Calu3 (cell line): ENCODE measurements around the gene ALPK3. TPM values are rescaled to one million over a fixed set of nuclear protein-coding genes. Genes with fewer than 3 reads are reported as not detected.

Experiments used
- BruUV-seq: library from RNA; stranded (reverse); fragments of 400-500 nt; replicated peaks from 2 replicates; lab custom pipeline; 2021; lab: Mats Ljungman, UMichigan
- CTCF ChIA-PET: fragments of 300-600 bp; sonication (Branson Sonifier 250); formaldehyde crosslinking; loops from one replicate; lab custom pipeline; 2022; ENCODE audit warnings: antibody characterized with exemption; lab: Charles Lee
- DNase-seq: peaks from one replicate; pipeline ENCODE4 v3.0.0; 2022
- H3K27ac Mint-ChIP-seq: one replicate; pipeline ENCODE4 v1.8.0; 2022; ENCODE audit warnings: mixed read lengths; ENCODE audit not compliant: unreplicated experiment
- H3K27me3 Mint-ChIP-seq: one replicate; pipeline ENCODE4 v1.8.0; 2022; ENCODE audit warnings: mixed read lengths; ENCODE audit not compliant: unreplicated experiment
- H3K36me3 Mint-ChIP-seq: one replicate; pipeline ENCODE4 v1.8.0; 2022; ENCODE audit warnings: mild to moderate bottlenecking, moderate library complexity, mixed read lengths; ENCODE audit not compliant: insufficient read depth, unreplicated experiment
- H3K4me1 Mint-ChIP-seq: one replicate; pipeline ENCODE4 v1.8.0; 2022; ENCODE audit warnings: mild to moderate bottlenecking, low read depth, mixed read lengths; ENCODE audit not compliant: unreplicated experiment
- H3K4me3 Mint-ChIP-seq: one replicate; pipeline ENCODE4 v1.8.0; 2022; ENCODE audit warnings: mild to moderate bottlenecking, low read depth, moderate library complexity, mixed read lengths; ENCODE audit not compliant: unreplicated experiment
- H3K9me3 Mint-ChIP-seq: one replicate; pipeline ENCODE4 v1.8.0; 2022; ENCODE audit warnings: low read depth, mixed read lengths; ENCODE audit not compliant: unreplicated experiment
- intact Hi-C: fragments of 100-400 bp; cut with micrococcal nuclease; formaldehyde crosslinking; loops from one replicate; pipeline ENCODE4 v1.10.0; 2022; ENCODE audit not compliant: unreplicated experiment
- total RNA-seq: library from RNA; stranded (reverse); gene quantifications from 2 replicates; pipeline ENCODE4 v1.2.3, GENCODE V29; 2022
- TF ChIP-seq, protein P1 (sequence below): fragments of 200-600 bp; IDR thresholded peaks from one replicate; pipeline ENCODE4 v1.8.0; 2022; ENCODE audit warnings: antibody characterized with exemption; ENCODE audit not compliant: unreplicated experiment

Gene ALPK3
- total RNA-seq, 1 experiment from 2014 or later, result 4.6 TPM

DNA sequence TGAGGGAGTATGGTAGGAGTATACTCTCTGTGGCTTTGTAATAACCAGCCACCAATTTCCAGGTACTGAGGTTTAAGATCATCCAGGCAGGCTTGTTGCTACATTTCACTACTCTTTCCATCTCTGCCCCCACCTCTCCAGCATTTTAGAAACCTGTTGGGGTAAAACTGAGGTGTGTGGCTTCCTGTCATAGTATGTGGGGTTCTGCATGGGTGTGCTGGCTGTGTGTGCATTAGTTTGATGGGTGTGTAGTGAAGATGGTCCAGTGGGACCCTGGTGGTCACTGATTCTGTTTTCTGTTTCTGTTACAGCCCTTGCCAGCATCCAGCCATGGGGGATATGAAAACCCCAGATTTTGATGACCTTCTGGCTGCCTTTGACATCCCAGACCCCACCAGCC is 34.8 kb upstream of the ALPK3 start:
- BruUV-seq, result no TSS peak
- Mint-ChIP-seq H3K9me3 (no peaks in the 10 kb centered on the region), H3K36me3 (peaks cover 54% of the 10 kb centered on the region), H3K4me3 (no peak overlapping the region), H3K27me3 (no peaks in the 10 kb centered on the region), H3K4me1 (peaks cover 8% of the 10 kb centered on the region), H3K27ac (no peak overlapping the region)
- TF ChIP-seq, protein P1, sequence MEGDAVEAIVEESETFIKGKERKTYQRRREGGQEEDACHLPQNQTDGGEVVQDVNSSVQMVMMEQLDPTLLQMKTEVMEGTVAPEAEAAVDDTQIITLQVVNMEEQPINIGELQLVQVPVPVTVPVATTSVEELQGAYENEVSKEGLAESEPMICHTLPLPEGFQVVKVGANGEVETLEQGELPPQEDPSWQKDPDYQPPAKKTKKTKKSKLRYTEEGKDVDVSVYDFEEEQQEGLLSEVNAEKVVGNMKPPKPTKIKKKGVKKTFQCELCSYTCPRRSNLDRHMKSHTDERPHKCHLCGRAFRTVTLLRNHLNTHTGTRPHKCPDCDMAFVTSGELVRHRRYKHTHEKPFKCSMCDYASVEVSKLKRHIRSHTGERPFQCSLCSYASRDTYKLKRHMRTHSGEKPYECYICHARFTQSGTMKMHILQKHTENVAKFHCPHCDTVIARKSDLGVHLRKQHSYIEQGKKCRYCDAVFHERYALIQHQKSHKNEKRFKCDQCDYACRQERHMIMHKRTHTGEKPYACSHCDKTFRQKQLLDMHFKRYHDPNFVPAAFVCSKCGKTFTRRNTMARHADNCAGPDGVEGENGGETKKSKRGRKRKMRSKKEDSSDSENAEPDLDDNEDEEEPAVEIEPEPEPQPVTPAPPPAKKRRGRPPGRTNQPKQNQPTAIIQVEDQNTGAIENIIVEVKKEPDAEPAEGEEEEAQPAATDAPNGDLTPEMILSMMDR, result no peak
- no peak for DNase-seq
- CTCF ChIA-PET, result no interaction called here
- intact Hi-C loops, result no loop called here

DNA sequence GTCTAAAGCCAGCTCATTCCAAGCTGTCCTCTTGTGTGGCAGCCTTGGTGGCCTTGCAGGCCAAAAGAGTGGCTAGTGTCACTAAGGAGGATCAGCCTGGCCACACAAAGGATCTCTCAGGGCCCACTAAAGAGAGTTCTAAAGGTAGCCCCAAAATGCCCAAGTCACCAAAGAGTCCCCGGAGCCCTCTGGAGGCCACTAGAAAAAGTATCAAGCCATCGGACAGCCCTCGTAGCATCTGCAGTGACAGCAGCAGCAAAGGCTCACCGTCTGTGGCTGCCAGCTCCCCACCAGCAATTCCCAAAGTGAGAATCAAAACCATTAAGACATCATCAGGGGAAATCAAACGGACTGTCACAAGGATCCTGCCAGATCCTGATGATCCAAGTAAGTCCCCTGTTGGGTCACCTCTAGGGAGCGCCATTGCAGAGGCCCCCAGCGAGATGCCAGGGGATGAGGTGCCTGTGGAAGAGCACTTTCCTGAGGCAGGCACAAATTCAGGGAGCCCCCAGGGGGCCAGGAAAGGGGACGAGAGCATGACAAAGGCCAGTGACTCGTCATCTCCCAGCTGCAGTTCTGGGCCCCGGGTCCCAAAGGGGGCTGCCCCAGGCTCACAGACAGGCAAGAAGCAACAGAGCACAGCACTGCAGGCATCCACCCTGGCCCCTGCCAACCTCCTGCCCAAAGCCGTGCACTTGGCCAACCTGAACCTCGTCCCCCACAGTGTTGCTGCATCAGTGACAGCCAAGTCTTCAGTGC is 33.5 kb upstream of the ALPK3 start:
- Mint-ChIP-seq H3K4me3 (no peak overlapping the region), H3K9me3 (no peaks in the 10 kb centered on the region), H3K36me3 (peaks cover 52% of the 10 kb centered on the region), H3K27me3 (no peaks in the 10 kb centered on the region), H3K27ac (no peak overlapping the region), H3K4me1 (peaks cover 8% of the 10 kb centered on the region)
- no peak for DNase-seq
- CTCF ChIA-PET, result no interaction called here
- TF ChIP-seq, protein P1, result no peak
- intact Hi-C loops, result no loop called here
- TSS peak; percentile 9 for BruUV-seq

DNA sequence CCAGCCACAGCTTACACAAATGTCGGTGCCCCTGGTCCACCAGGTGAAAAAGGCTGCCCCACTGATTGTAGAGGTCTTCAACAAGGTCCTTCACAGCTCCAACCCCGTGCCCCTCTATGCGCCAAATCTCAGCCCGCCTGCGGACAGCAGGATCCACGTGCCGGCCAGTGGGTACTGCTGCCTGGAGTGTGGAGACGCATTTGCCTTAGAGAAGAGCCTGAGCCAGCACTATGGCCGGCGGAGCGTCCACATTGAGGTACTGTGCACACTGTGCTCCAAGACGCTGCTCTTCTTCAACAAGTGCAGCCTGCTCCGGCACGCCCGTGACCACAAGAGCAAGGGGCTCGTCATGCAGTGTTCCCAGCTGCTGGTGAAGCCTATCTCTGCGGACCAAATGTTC is 32.9 kb upstream of the ALPK3 start:
- intact Hi-C loops, result no loop called here
- Mint-ChIP-seq H3K9me3 (no peaks in the 10 kb centered on the region), H3K27ac (no peak overlapping the region), H3K4me3 (no peak overlapping the region), H3K27me3 (no peaks in the 10 kb centered on the region), H3K36me3 (peaks cover 54% of the 10 kb centered on the region), H3K4me1 (peaks cover 8% of the 10 kb centered on the region)
- TF ChIP-seq, protein P1, result no peak
- no peak for DNase-seq
- BruUV-seq, result no TSS peak
- CTCF ChIA-PET, result interaction anchor here (0.6 kb wide), 1 partner anchor 94 kb away, joined by 6 read pairs; no protein-coding TSS in a partner anchor

DNA sequence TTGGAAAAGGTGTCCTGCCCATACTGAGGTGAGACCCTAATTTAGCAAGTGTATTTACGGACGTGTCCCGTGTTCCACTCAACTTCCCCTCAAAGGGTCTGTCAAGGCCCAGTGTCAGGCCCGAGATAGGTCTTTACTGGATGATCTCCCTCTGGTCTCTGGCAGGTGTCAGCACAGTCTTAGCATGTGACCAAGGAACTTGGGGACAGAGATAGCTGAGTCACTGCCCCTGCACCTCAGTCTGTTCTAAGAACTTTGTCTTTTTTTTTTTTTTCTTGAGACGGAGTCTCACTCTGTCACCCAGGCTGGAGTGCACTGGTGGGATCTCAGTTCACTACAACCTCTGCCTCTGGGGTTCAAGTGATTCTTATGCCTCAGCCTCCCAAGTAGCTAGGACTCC is 32.1 kb upstream of the ALPK3 start:
- intact Hi-C loops, result no loop called here
- Mint-ChIP-seq H3K4me1 (peaks cover 8% of the 10 kb centered on the region), H3K27me3 (no peaks in the 10 kb centered on the region), H3K36me3 (peaks cover 59% of the 10 kb centered on the region), H3K9me3 (no peaks in the 10 kb centered on the region), H3K4me3 (no peak overlapping the region), H3K27ac (no peak overlapping the region)
- BruUV-seq, result no TSS peak
- TF ChIP-seq, protein P1, result no peak
- CTCF ChIA-PET, result interaction anchor here (0.6 kb wide), 1 partner anchor 93 kb away, joined by 6 read pairs; no protein-coding TSS in a partner anchor
- DNase-seq, result no peak
